OCI-LY3 (cell line): ENCODE results near the gene SLC36A3.

Source experiments
- H2AFZ ChIP-seq: fragments of 200-600, 300-600 bp; shearing (Covaris generic); 2 replicates; pipeline ENCODE4 v1.6.0; 2014; ENCODE audit warnings: antibody characterized with exemption, low read depth, low read length
- H3K27ac ChIP-seq: fragments of 200-600, 300-600 bp; sonication (generic); 2 replicates; pipeline ENCODE4 v1.5.1; 2014; ENCODE audit warnings: mild to moderate bottlenecking, low read length, moderate library complexity, mixed read lengths
- H3K27me3 ChIP-seq: fragments of 200-600, 300-600 bp; sonication (generic); 2 replicates; pipeline ENCODE4 v1.6.1; 2014; ENCODE audit warnings: low read depth, low read length, mixed read lengths
- H3K36me3 ChIP-seq: fragments of 200-600, 300-600 bp; sonication (generic); replicated peaks from 2 replicates; pipeline ENCODE3; 2014; ENCODE audit warnings: low read depth, low read length, mixed read lengths
- H3K4me1 ChIP-seq: fragments of 300-600, 200-600 bp; sonication (generic); 2 replicates; pipeline ENCODE4 v1.6.1; 2014; ENCODE audit warnings: low read length, mixed read lengths
- H3K4me2 ChIP-seq: fragments of 200-600, 300-600 bp; sonication (generic); 2 replicates; pipeline ENCODE4 v1.6.1; 2014; ENCODE audit warnings: low read length, mixed read lengths
- H3K4me3 ChIP-seq: fragments of 300-600, 200-600 bp; sonication (generic); 2 replicates; pipeline ENCODE4 v1.5.1; 2014; ENCODE audit warnings: antibody characterized with exemption, mild to moderate bottlenecking, low read length, moderate library complexity
- H3K79me2 ChIP-seq: fragments of 300-600, 200-600 bp; shearing (Covaris generic); 2 replicates; pipeline ENCODE4 v1.6.1; 2014; ENCODE audit warnings: mild to moderate bottlenecking, low read length, mixed read lengths
- H3K9ac ChIP-seq: fragments of 300-600, 200-600 bp; shearing (Covaris generic); 2 replicates; pipeline ENCODE4 v1.6.0; 2014; ENCODE audit warnings: mild to moderate bottlenecking, low read length, moderate library complexity
- H3K9me3 ChIP-seq: fragments of 200-600, 300-600 bp; shearing (Covaris generic); 2 replicates; pipeline ENCODE4 v1.6.1; 2014; ENCODE audit warnings: low read length, mixed read lengths; ENCODE audit not compliant: insufficient read depth
- H4K20me1 ChIP-seq: fragments of 200-600, 300-600 bp; sonication (generic); 2 replicates; pipeline ENCODE4 v1.6.1; 2016; ENCODE audit warnings: low read length, mixed read lengths; ENCODE audit not compliant: insufficient read depth
- EZH2phosphoT487 ChIP-seq: fragments of 200-600 bp; shearing (Covaris generic); IDR thresholded peaks from 2 replicates; pipeline ENCODE4 v1.6.1; 2018; ENCODE audit warnings: antibody characterized with exemption, mixed run types, low read depth
- TF ChIP-seq, protein P1 (sequence below): fragments of 200-600, 300-600 bp; sonication (generic); IDR thresholded peaks from 2 replicates; pipeline ENCODE4 v1.5.1; 2014; ENCODE audit warnings: antibody characterized with exemption, low read length, low read depth

The SLC36A3 gene

DNA sequence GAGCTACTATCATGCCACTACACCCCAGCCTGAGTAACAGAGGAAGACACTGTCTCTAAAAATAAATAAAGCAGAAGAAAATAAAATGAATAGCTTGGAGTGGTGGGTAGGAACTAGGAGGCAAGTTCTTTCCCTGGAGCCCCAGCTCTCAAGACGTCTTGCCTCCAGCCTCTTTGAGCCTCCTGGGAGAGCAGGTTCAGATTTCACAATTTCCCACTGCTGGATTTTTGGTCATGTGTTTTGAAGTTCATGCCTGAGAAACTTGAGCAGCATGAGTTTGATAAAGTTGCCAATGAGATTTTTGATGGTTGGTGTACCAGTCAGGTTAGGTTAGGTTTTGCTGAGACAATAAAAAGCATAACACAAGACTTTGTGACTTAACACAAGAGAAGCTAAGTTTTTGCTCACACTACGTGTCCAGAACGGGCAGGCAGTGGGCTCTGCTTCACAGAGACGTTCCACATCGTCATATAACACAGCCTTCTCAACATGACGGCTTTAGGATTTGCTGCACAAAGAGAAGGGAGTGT lies 75.6 kb downstream of the SLC36A3 start:
- no peaks in the 10 kb centered on the region for H4K20me1 ChIP-seq
- TF ChIP-seq, protein P1, sequence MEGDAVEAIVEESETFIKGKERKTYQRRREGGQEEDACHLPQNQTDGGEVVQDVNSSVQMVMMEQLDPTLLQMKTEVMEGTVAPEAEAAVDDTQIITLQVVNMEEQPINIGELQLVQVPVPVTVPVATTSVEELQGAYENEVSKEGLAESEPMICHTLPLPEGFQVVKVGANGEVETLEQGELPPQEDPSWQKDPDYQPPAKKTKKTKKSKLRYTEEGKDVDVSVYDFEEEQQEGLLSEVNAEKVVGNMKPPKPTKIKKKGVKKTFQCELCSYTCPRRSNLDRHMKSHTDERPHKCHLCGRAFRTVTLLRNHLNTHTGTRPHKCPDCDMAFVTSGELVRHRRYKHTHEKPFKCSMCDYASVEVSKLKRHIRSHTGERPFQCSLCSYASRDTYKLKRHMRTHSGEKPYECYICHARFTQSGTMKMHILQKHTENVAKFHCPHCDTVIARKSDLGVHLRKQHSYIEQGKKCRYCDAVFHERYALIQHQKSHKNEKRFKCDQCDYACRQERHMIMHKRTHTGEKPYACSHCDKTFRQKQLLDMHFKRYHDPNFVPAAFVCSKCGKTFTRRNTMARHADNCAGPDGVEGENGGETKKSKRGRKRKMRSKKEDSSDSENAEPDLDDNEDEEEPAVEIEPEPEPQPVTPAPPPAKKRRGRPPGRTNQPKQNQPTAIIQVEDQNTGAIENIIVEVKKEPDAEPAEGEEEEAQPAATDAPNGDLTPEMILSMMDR, result no peak
- TF ChIP-seq EZH2phosphoT487, result no peak

More for the DNA sequence above, 75.6 kb downstream of the SLC36A3 start:
- Histone ChIP-seq H3K27me3 (no peaks in the 10 kb centered on the region), H3K9ac (no peak overlapping the region), H3K27ac (no peak overlapping the region), H3K9me3 (no peaks in the 10 kb centered on the region), H3K4me3 (no peak overlapping the region), H3K4me2 (no peak overlapping the region), H3K4me1 (peaks cover 16% of the 10 kb centered on the region), H3K36me3 (no peaks in the 10 kb centered on the region), H2AFZ (no peak overlapping the region), H3K79me2 (peaks cover 9% of the 10 kb centered on the region)
